Measurements from ENCODE around the gene C22orf39.

Gene C22orf39

DNA sequence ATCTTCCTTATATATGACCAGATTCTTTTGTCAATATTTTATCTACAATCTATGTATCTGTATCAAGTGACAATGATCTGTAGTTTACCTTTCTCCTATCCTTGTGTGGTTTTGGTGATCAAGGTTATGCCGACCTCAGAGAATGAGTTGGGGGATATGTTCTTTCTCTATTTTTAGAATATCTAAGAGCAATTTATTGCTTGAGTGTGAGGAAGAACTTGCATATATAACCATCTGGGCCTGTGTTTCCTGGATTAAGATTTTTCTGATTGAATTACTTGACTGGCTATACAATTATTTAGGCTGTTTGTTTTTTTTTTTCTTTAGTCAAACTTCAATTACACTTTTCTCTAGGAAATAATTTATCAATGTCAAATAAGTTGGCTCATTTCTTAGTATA is 14.0 kb upstream of the C22orf39 start:
- no peak overlapping the region for H3K4me3 ChIP-seq (replicated peaks; ENCODE audit: low read depth, low read length)
- TF ChIP-seq CTCF (IDR thresholded peaks at IDR 0.05; ENCODE audit: low read length, missing control alignments), result no peak
- no peak for DNase-seq (ENCODE audit: low read depth)

GRCh38 chr22:19460036-19460435 is 12.5 kb upstream of the C22orf39 start:
- TF ChIP-seq CTCF (IDR thresholded peaks at IDR 0.05; ENCODE audit: low read length, missing control alignments), result no peak
- no peak for DNase-seq (ENCODE audit: low read depth)
- H3K4me3 ChIP-seq (replicated peaks; ENCODE audit: low read depth, low read length), result no peak overlapping the region

DNA sequence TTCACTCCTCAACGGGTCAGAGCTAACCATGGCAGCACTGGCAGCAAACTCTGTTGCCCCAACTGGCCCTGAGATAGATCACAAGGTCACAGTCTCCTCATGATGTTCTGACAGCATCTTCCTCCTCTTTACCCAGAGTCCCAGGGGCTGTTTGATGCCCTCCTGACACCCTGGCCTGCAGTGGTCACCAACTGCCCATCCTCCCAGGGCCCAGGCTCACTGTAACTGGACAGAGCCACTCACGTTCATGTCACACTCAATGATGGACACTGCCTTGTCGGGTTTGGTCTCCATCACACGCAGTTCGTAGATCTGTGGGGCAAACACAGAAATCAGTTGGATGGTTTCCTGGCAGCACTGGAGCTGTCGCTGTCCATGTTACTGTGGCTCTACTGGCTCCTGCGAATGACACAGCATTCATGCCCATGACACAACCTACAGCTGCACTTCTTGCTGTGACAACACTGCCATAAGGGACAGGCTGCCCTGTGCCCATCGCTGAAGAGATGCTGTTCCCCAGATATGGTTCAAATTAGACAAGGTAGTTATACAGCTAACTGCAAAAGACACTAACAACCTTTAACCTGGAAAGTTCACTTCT is 10.4 kb upstream of the C22orf39 start:
- H3K4me3 ChIP-seq (replicated peaks; ENCODE audit: low read depth, low read length), result no peak overlapping the region
- no peak for TF ChIP-seq CTCF (IDR thresholded peaks at IDR 0.05; ENCODE audit: low read length, missing control alignments)
- DNase-seq (ENCODE audit: low read depth), result no peak

- no peak for TF ChIP-seq CTCF (IDR thresholded peaks at IDR 0.05; ENCODE audit: low read length, missing control alignments)
- DNase-seq (ENCODE audit: low read depth), result no peak
Observed at GRCh38 chr22:19456541-19456940, 9.0 kb upstream of the C22orf39 start.

DNA sequence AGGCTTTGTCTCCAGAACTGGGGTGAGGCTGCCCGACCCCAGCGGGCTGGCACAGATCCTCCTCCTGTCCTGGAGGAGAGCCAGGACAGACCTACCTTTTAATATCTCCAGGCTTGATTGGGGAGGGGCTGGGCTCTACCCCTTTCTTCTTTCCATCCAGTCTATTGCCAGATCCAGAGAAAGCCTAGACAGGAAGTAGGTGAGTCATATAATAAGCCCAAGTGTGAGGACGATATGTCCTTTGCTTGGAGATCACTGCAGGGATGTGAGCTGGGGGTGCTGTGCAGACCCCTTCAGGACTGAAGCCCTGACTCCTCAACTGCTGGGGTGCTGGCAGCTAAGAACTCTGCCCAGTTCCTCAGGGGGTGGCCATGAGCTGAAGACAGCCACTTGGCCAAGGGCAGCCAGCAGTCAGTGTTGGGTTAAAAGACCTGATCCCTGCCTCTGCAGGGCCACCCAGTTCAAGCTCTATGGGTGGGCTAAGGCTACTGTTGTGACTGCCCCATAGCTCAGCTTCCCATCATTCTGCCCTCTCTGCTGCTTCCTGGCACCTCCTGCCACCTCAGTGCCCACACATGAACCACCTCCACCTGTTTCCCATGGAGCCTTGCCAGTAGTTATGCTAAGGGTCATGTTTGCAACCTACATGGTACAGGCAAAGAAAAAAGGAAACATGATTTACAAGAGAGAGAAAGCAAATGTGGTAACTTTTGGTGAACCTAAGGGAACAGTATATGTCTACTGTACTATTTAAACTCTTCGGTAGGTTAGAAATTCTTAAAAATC is 8.3 kb upstream of the C22orf39 start:
- no peak overlapping the region for H3K4me3 ChIP-seq (replicated peaks; ENCODE audit: low read depth, low read length)
- DNase-seq (ENCODE audit: low read depth), result no peak
- no peak for TF ChIP-seq CTCF (IDR thresholded peaks at IDR 0.05; ENCODE audit: low read length, missing control alignments)

More at GRCh38 chr22:19456541-19456940, 9.0 kb upstream of the C22orf39 start:
- no peak overlapping the region for H3K4me3 ChIP-seq (replicated peaks; ENCODE audit: low read depth, low read length)

DNA sequence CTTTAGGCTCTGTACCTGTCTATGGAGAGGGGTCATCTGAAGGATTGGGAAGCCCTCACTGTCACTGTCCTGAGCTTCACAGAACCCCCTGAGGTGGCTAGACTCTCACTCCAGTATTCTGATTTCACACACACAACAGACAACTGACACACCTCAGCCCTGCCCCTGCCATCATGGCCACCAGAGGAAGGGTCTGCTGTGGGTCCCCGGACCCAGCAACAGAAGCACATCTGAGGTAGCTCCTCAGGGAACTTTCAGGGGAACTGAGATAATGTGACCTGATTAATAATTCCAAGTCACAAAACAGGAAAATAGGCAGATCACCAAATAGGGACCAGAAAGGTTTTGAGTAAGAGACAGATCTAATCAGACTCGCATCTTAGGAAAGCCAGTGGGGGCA is 7.5 kb upstream of the C22orf39 start:
- TF ChIP-seq CTCF (IDR thresholded peaks at IDR 0.05; ENCODE audit: low read length, missing control alignments), result no peak
- H3K4me3 ChIP-seq (replicated peaks; ENCODE audit: low read depth, low read length), result no peak overlapping the region
- no peak for DNase-seq (ENCODE audit: low read depth)

All from fibroblast of pulmonary artery (primary cell).